Liver (tissue), 3 donors: ENCODE data around the gene YAF2.

Experiments used
- CTCF ChIP-seq: fragments of 150-350 bp; IDR thresholded peaks from 2 replicates; pipeline ENCODE4 v1.5.1; 2017; ENCODE audit warnings: improper control_type of control experiment, low read depth, low read length; ENCODE audit not compliant: missing input control
- NR2F2 ChIP-seq: IDR thresholded peaks from 2 replicates; pipeline ENCODE4 v1.6.1; 2016; ENCODE audit warnings: antibody characterized with exemption
- SP1 ChIP-seq: IDR thresholded peaks from 2 replicates; pipeline ENCODE4 v1.6.1; 2018; ENCODE audit warnings: antibody characterized with exemption, mild to moderate bottlenecking
- TAF1 ChIP-seq: conservative IDR thresholded peaks from 2 replicates; pipeline ENCODE4 v1.6.1; 2016; ENCODE audit warnings: antibody characterized with exemption, mild to moderate bottlenecking
- TF ChIP-seq, protein P1 (sequence below): IDR thresholded peaks from 2 replicates; pipeline ENCODE4 v1.6.1; 2016; ENCODE audit warnings: antibody characterized with exemption, mild to moderate bottlenecking
- donor health status: healthy.
- donor health status: healthy.

DNA sequence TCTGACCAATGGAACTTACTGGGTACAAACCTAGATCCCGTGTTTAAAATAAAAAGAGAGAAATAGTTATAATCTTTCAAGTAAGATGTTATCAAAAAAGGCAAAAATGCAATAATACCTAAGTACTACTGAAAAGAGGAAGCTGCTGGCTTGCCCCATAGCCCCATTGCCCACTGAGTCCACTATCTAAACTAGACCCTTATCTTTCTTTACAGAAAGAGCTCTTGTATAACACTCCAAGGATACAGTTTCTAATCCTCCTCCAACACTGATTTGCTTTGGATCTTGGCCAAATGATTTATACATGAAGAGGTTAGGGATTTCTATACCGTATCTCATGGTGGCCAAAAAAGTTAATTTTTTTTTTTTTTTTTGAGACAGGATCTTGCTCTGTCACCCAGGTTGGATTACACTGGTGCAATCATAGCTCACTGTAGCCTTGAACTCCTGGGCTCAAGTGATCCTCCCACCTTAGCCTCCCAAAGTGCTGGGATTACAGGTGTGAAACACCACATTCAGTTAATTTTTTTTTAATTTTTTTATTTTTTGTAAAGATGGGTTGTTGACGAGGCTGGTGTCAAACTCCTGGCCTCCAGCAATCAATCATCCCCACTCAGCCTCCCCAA is 96.0 kb downstream of the YAF2 start:
- TF ChIP-seq CTCF, result no peak
- TF ChIP-seq SP1, result no peak
- no peak for TF ChIP-seq NR2F2
- TF ChIP-seq, protein P1, sequence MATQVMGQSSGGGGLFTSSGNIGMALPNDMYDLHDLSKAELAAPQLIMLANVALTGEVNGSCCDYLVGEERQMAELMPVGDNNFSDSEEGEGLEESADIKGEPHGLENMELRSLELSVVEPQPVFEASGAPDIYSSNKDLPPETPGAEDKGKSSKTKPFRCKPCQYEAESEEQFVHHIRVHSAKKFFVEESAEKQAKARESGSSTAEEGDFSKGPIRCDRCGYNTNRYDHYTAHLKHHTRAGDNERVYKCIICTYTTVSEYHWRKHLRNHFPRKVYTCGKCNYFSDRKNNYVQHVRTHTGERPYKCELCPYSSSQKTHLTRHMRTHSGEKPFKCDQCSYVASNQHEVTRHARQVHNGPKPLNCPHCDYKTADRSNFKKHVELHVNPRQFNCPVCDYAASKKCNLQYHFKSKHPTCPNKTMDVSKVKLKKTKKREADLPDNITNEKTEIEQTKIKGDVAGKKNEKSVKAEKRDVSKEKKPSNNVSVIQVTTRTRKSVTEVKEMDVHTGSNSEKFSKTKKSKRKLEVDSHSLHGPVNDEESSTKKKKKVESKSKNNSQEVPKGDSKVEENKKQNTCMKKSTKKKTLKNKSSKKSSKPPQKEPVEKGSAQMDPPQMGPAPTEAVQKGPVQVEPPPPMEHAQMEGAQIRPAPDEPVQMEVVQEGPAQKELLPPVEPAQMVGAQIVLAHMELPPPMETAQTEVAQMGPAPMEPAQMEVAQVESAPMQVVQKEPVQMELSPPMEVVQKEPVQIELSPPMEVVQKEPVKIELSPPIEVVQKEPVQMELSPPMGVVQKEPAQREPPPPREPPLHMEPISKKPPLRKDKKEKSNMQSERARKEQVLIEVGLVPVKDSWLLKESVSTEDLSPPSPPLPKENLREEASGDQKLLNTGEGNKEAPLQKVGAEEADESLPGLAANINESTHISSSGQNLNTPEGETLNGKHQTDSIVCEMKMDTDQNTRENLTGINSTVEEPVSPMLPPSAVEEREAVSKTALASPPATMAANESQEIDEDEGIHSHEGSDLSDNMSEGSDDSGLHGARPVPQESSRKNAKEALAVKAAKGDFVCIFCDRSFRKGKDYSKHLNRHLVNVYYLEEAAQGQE, result no peak
- TF ChIP-seq TAF1, result no peak
